CD4-positive, CD25-positive, alpha-beta regulatory T cell (primary cell): ENCODE measurements around the gene DGCR2. TPM values are rescaled to one million over a fixed set of nuclear protein-coding genes. Genes with fewer than 3 reads are reported as not detected.
"Not testable (repeated sequence)": the region's sequence is repeated elsewhere in the genome, so short reads cannot be mapped to it uniquely, and the experiment has no call there.

Experiments
- ATAC-seq, 2 donors: fragments of 150-1000 bp; cut with Tn5 transposase; one replicate each; pipeline ENCODE4 v1.10.0; 2021; ENCODE audit warnings: low read depth in 2 of 2, moderate number of reproducible peaks in 2 of 2, moderate library complexity in 1 of 2
- DNase-seq, 3 donors: peaks; one replicate each; pipeline versions ENCODE4 v3.0.0 to v3.0.0-alpha.2; 2012 to 2022; ENCODE audit warnings: mixed read lengths in 1 of 3
- H3K27ac ChIP-seq: one replicate; pipeline ENCODE4 v1.7.0; 2013; ENCODE audit warnings: mild to moderate bottlenecking, low read length; ENCODE audit not compliant: insufficient read depth, poor library complexity, severe bottlenecking
- H3K27me3 ChIP-seq: one replicate; pipeline ENCODE4 v1.7.0; 2013; ENCODE audit warnings: low read length; ENCODE audit not compliant: control insufficient read depth, insufficient read depth
- H3K36me3 ChIP-seq: one replicate; pipeline ENCODE4 v1.7.0; 2013; ENCODE audit warnings: mild to moderate bottlenecking, low read length, moderate library complexity; ENCODE audit not compliant: control insufficient read depth, insufficient read depth
- H3K4me1 ChIP-seq: 2 replicates; pipeline ENCODE4 v1.7.0; 2013; ENCODE audit warnings: mild to moderate bottlenecking, low read length; ENCODE audit not compliant: insufficient read depth, control insufficient read depth, poor library complexity, severe bottlenecking
- H3K4me3 ChIP-seq: one replicate; pipeline ENCODE4 v1.7.0; 2013; ENCODE audit warnings: low read depth, mild to moderate bottlenecking, low read length, moderate library complexity
- H3K9me3 ChIP-seq, 2 experiments: 1 replicate in 1 of 2; 2 replicates in 1 of 2; pipeline ENCODE4 v1.7.0; 2013; ENCODE audit warnings: low read length in 2 of 2, mild to moderate bottlenecking in 1 of 2, moderate library complexity in 1 of 2; ENCODE audit not compliant: control insufficient read depth in 2 of 2
- H3K27ac Mint-ChIP-seq, 3 donors: one replicate each; pipeline ENCODE4 v1.8.0; 2020 to 2022; ENCODE audit warnings: mild to moderate bottlenecking in 3 of 3, mixed read lengths in 3 of 3, moderate library complexity in 2 of 3
- H3K27me3 Mint-ChIP-seq: one replicate; pipeline ENCODE4 v1.8.0; 2022; ENCODE audit warnings: mild to moderate bottlenecking, mixed read lengths
- H3K36me3 Mint-ChIP-seq: one replicate; pipeline ENCODE4 v1.8.0; 2020; ENCODE audit warnings: mixed read lengths
- H3K4me1 Mint-ChIP-seq, 4 donors: one replicate each; pipeline ENCODE4 v1.8.0; 2020 to 2022; ENCODE audit warnings: mixed read lengths in 4 of 4, mild to moderate bottlenecking in 1 of 4
- H3K4me3 Mint-ChIP-seq, 4 donors: one replicate each; pipeline ENCODE4 v1.8.0; 2020 to 2022; ENCODE audit warnings: mild to moderate bottlenecking in 4 of 4, mixed read lengths in 4 of 4, moderate library complexity in 3 of 4
- H3K9me3 Mint-ChIP-seq, 7 donors: one replicate each; pipeline ENCODE4 v1.8.0; 2020 to 2022; ENCODE audit warnings: mixed read lengths in 7 of 7, mild to moderate bottlenecking in 3 of 7, moderate library complexity in 2 of 7
- polyA plus RNA-seq, 4 donors: library from polyadenylated mRNA; unstranded; fragments of 300-500 nt; fragmentation: Illumina TruSeq; gene quantifications; one replicate each; pipeline ENCODE4 v1.2.3, GENCODE V29; 2021
- total RNA-seq: library from RNA; stranded (reverse); gene quantifications from one replicate; pipeline ENCODE4 v1.2.3, GENCODE V29; 2022

The DGCR2 gene
- total and polyA plus RNA-seq, 5 donors from 2014 or later = 51.8 to 75.2 (median 58.4) TPM

DNA sequence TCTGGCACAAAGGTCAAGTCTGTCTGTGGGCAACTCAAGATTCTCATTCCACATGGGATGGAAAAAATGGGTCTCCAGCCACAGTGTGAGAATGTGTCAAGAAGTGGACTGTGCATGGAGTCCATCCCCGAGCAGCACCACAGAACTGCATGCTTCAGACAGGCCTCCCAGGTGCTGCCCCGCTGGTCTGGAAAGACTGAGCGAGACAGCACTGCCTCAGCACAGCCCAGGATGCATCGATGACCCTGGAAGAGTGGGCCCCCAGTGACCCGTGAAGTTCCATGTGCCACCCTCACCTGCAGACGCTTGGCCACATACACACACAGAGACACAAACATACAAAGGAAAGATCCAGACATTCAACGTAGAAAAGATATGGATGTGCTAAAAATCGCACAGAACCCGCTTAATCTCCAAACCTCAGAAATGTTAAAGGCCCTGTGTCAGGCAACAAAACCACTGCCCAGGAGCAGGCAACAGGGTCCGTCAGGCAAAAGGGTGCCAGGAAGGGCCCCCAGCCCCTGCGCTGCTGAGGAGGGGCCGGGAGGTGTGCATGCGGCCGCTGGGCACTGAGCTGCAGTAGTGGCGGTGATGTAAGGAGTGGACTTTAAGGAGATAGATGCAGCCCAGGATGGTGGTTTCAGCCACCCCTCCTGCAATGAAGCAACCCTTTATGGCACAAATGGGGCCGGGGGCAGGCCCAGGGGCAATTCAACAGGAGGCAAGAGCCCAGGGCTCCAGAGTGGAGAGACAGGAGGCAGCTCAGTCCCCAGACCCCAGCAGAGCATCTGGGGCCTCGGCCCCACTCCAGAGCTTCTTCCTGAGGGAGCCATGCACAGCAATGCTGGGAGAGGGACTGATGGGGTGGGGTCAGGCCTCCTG is 84.7 kb downstream of the DGCR2 start:
- peaks cover 0 to 11% (median 5%) of the 10 kb centered on the region in 4 donors for H3K4me1 Mint-ChIP-seq
- H3K4me1 ChIP-seq = no peaks in the 10 kb centered on the region
- H3K4me3 Mint-ChIP-seq = no peak overlapping the region
- H3K36me3 Mint-ChIP-seq = peaks cover 4% of the 10 kb centered on the region
- no peak overlapping the region for H3K27ac Mint-ChIP-seq
- no peak overlapping the region for H3K27ac ChIP-seq
- H3K4me3 ChIP-seq = no peak overlapping the region
- no peaks in the 10 kb centered on the region for H3K27me3 Mint-ChIP-seq
- DNase-seq = no peak
- H3K27me3 ChIP-seq = no peaks in the 10 kb centered on the region
- no peaks in the 10 kb centered on the region for H3K9me3 Mint-ChIP-seq
- H3K9me3 ChIP-seq = no peaks in the 10 kb centered on the region
- ATAC-seq = no peak
- H3K36me3 ChIP-seq = peaks cover 50% of the 10 kb centered on the region

DNA sequence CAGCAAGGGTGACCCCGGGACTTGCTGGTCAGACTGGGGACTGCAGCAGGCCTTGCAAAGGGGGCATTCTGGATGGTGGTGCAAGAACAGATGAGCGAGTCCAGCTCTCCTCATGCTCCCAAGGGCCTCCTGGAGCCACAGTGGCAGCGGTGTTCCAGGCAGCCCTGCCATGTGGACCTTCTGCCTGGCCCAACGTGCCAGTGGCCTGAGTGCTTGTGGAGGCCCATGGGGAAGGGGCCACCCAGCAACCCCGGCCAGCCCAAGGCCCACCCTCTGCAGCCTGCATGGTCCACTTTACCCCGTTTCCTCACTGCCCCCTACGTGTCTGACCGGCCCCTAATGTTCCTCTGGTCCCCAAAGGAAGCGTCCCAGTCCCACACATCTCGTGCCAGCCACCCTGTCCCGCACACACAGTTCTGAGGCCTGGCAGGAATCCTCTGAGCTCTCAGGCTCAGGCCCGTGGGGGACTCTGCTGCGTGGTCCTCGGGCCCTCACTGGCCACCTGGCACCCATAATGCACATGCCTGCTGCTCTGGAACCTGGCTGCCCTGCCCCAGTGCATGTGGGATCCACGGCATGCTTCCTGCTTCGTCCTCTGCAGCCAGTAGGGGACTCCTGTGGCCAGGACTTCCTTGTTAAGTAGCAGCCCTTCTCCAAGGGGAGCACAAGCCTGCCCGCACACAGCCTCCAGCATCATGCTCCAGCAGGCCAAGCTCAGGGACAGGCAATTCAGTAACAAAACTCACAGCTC is 85.5 kb downstream of the DGCR2 start:
- no peaks in the 10 kb centered on the region for H3K27me3 Mint-ChIP-seq
- no peak for DNase-seq
- peaks cover 0 to 11% (median 5%) of the 10 kb centered on the region in 4 donors for H3K4me1 Mint-ChIP-seq

GRCh38 chr22:19036229-19036522 is 86.0 kb downstream of the DGCR2 start:
- no peaks in the 10 kb centered on the region for H3K9me3 Mint-ChIP-seq
- peak overlapping the region in 1 of 3 donors; percentile 59 for H3K27ac Mint-ChIP-seq
- H3K36me3 Mint-ChIP-seq = peaks cover 4% of the 10 kb centered on the region
- Histone ChIP-seq H3K4me1 (no peaks in the 10 kb centered on the region), H3K9me3 (no peaks in the 10 kb centered on the region), H3K36me3 (peaks cover 36% of the 10 kb centered on the region), H3K27ac (no peak overlapping the region), H3K4me3 (no peak overlapping the region), H3K27me3 (no peaks in the 10 kb centered on the region)
- ATAC-seq (no peak), DNase-seq (no peak)
- H3K4me3 Mint-ChIP-seq = no peak overlapping the region
- H3K4me1 Mint-ChIP-seq = peaks cover 0 to 11% (median 5%) of the 10 kb centered on the region in 4 donors
- H3K27me3 Mint-ChIP-seq = peaks cover 5% of the 10 kb centered on the region

More for the DNA sequence above, 85.5 kb downstream of the DGCR2 start:
- no peak for ATAC-seq
- H3K4me1 ChIP-seq = no peaks in the 10 kb centered on the region
- no peaks in the 10 kb centered on the region for H3K9me3 ChIP-seq
- H3K9me3 Mint-ChIP-seq = no peaks in the 10 kb centered on the region
- peak overlapping the region in 1 of 3 donors; percentile 59 for H3K27ac Mint-ChIP-seq
- peaks cover 42% of the 10 kb centered on the region for H3K36me3 ChIP-seq
- H3K27me3 ChIP-seq = no peaks in the 10 kb centered on the region
- H3K36me3 Mint-ChIP-seq = peaks cover 4% of the 10 kb centered on the region
- H3K4me3 Mint-ChIP-seq = no peak overlapping the region
- no peak overlapping the region for H3K4me3 ChIP-seq
- no peak overlapping the region for H3K27ac ChIP-seq

- H3K27me3 ChIP-seq = no peaks in the 10 kb centered on the region
- Mint-ChIP-seq H3K4me1 (peaks cover 0 to 11% (median 5%) of the 10 kb centered on the region in 4 donors), H3K9me3 (no peaks in the 10 kb centered on the region), H3K4me3 (no peak overlapping the region), H3K36me3 (peaks cover 4% of the 10 kb centered on the region), H3K27me3 (peaks cover 9% of the 10 kb centered on the region), H3K27ac (no peak overlapping the region)
- no peaks in the 10 kb centered on the region for H3K9me3 ChIP-seq
- H3K36me3 ChIP-seq = peaks cover 31% of the 10 kb centered on the region
- no peak overlapping the region for H3K4me3 ChIP-seq
- no peaks in the 10 kb centered on the region for H3K4me1 ChIP-seq
- DNase-seq (no peak), ATAC-seq (no peak)
- H3K27ac ChIP-seq = no peak overlapping the region
Measured at GRCh38 chr22:19035474-19036228, 86.6 kb downstream of the DGCR2 start.

- H3K4me1 ChIP-seq, H3K4me3 ChIP-seq, H3K27ac ChIP-seq, H3K9me3 ChIP-seq, H3K4me3 Mint-ChIP-seq, H3K27ac Mint-ChIP-seq, DNase-seq, H3K36me3 Mint-ChIP-seq, H3K27me3 ChIP-seq, ATAC-seq, H3K9me3 Mint-ChIP-seq: not testable (repeated sequence)
- Mint-ChIP-seq H3K4me1 (peaks cover 0 to 11% (median 5%) of the 10 kb centered on the region in 4 donors), H3K27me3 (peaks cover 12% of the 10 kb centered on the region)
- peaks cover 26% of the 10 kb centered on the region for H3K36me3 ChIP-seq
Measured at GRCh38 chr22:19035126-19035473, 87.1 kb downstream of the DGCR2 start.

DNA sequence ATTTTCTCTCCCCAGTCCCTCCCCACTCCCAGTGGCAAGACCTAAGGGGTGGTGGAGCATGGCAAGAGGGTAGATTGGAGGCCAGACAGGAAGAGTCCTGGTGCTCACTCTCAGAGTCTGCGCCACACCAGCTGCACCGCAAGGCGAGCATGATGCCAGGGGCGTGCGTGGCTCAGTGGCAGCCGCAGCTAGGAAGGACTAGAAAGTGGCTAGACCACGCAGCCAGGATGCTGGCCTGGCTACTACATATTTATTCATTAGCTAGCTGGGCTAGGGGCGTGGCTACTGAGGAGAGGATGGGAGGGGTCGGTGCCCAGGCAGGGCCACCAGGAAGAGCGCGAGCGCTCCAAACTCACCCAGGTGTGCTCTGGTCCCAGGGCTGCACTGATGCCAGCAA is 87.5 kb downstream of the DGCR2 start:
- peaks cover 22% of the 10 kb centered on the region for H3K36me3 ChIP-seq
- not testable (repeated sequence) for H3K4me1 ChIP-seq, H3K4me3 Mint-ChIP-seq, H3K9me3 Mint-ChIP-seq, H3K36me3 Mint-ChIP-seq, H3K4me3 ChIP-seq, ATAC-seq, H3K27ac ChIP-seq, H3K9me3 ChIP-seq, H3K27me3 ChIP-seq, DNase-seq
- Mint-ChIP-seq H3K27ac (peak overlapping the region in 1 of 3 donors; percentile 18), H3K4me1 (peaks cover 0 to 11% (median 5%) of the 10 kb centered on the region in 4 donors), H3K27me3 (peaks cover 12% of the 10 kb centered on the region)

GRCh38 chr22:19034031-19034723 is 88.0 kb downstream of the DGCR2 start:
- not testable (repeated sequence) for ATAC-seq

More at GRCh38 chr22:19034031-19034723, 88.0 kb downstream of the DGCR2 start:
- not testable (repeated sequence) for H3K27ac ChIP-seq, H3K9me3 Mint-ChIP-seq, H3K36me3 Mint-ChIP-seq, H3K9me3 ChIP-seq, H3K27ac Mint-ChIP-seq, H3K4me3 ChIP-seq, DNase-seq, H3K4me3 Mint-ChIP-seq, H3K27me3 ChIP-seq, H3K4me1 ChIP-seq
- Mint-ChIP-seq H3K27me3 (peaks cover 12% of the 10 kb centered on the region), H3K4me1 (peaks cover 0 to 11% (median 5%) of the 10 kb centered on the region in 4 donors)
- H3K36me3 ChIP-seq = peaks cover 17% of the 10 kb centered on the region
